C4-2B (cell line): ENCODE measurements around the gene KRTAP12-2.
"Not testable (repeated sequence)": the region's sequence is repeated elsewhere in the genome, so short reads cannot be mapped to it uniquely, and the experiment has no call there.

Experiments used
- H3K27ac ChIP-seq: fragments of 450-650 bp; 2 replicates; pipeline ENCODE4 v1.5.1; 2017
- ZFX ChIP-seq: fragments of 450-650 bp; IDR thresholded peaks from 2 replicates; pipeline ENCODE4 v1.6.1; 2017
- TF ChIP-seq, protein P1 (sequence below): fragments of 450-650 bp; conservative IDR thresholded peaks from 2 replicates; pipeline ENCODE4 v1.5.1; 2017; ENCODE audit warnings: mild to moderate bottlenecking

The KRTAP12-2 gene

DNA sequence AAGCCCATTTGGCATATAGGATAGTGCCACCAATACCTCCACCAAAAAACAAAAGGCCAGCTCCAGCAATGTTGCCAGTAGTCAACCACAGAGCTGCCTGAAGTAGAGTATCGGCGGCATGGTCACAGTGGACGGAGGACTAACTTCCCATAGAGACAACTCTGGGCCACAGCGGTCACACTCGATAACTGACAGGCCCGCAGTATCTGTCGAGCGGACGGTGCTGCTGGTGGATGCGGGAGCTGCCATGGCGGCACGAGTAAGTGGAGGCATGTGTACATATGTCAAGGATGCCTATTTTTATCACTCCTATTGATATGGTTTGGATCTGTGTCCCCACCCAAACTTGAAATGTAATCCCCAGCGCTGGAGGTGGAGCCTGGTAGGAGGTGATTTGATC is 11.2 kb upstream of the KRTAP12-2 start:
- TF ChIP-seq, protein P1, sequence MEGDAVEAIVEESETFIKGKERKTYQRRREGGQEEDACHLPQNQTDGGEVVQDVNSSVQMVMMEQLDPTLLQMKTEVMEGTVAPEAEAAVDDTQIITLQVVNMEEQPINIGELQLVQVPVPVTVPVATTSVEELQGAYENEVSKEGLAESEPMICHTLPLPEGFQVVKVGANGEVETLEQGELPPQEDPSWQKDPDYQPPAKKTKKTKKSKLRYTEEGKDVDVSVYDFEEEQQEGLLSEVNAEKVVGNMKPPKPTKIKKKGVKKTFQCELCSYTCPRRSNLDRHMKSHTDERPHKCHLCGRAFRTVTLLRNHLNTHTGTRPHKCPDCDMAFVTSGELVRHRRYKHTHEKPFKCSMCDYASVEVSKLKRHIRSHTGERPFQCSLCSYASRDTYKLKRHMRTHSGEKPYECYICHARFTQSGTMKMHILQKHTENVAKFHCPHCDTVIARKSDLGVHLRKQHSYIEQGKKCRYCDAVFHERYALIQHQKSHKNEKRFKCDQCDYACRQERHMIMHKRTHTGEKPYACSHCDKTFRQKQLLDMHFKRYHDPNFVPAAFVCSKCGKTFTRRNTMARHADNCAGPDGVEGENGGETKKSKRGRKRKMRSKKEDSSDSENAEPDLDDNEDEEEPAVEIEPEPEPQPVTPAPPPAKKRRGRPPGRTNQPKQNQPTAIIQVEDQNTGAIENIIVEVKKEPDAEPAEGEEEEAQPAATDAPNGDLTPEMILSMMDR = no peak
- no peak for TF ChIP-seq ZFX
- no peak overlapping the region for H3K27ac ChIP-seq

DNA sequence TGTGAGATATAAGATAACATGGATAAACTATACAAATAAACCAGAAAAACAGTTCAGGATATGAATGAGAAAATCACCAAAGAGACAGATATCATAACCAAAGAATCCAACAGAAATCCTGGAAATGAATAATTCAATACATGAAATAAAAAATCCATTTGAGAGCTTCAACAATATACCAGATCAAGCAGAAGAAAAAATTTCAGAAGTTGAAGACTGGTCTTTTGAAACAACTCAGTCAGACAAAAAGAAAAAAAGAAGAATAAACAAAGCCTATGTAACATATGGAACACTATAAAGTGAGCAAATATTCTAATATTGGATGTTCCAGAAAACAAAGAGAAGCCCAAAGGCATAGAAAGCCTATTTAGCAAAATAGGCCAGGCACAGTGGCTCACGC is 5.2 kb upstream of the KRTAP12-2 start:
- no peak for TF ChIP-seq ZFX
- TF ChIP-seq, protein P1 = no peak
- H3K27ac ChIP-seq = no peak overlapping the region

DNA sequence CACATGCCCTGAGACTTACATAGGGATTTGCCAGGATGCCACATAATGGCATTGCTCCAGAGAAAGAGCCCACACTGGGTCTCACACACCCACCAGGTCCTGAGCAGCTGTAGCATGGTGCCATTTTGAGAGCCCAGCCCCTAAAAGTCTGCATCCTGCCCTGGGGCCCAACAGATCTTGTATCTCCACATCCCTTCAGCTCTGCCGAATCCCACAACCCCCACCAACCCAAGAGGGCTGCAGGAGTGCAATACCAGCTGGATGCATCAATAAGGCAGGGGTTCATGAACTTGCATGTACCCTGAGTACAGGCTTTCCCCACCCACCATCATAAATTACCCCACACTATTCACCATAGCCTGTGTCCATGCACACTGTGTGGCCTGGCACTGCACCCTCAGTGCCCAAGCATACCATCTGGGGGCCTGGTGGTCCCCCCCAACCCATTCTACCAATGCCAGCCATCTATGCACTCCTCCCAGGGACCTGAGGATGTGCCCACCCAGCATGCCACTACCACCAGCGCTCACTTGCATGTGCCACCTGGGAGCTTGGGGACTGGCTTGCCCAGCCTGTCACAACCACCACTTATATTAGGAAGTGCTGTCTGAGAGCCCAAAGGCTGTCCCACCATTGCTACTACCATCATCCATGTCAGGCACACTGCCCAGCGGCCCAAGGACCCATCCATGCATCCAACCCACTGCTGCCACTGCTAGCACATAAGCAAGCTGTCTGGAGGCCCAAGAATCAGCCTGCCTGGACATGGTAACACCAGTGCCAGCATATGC is 4.1 kb upstream of the KRTAP12-2 start:
- no peak for TF ChIP-seq ZFX
- TF ChIP-seq, protein P1 = no peak
- H3K27ac ChIP-seq = no peak overlapping the region

DNA sequence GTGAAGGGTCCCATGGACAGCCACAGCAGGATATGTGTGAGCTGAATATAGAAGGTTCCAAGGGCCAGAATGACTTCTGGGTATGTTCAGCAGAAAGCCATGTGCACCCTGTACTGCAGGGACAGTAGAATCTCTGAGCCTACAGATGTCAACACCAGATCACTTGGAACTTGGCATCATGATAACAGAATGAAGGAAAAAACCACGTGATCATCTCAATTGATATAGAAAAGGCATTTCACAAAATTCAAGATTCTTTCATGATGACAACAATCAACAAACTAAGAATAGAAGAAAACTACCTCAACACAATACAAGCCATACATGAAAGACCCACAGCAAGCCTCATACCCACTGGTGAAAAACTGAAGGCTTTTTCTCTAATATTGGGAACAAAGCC is 885 bp upstream of the KRTAP12-2 start:
- TF ChIP-seq, protein P1 = no peak
- no peak for TF ChIP-seq ZFX
- no peak overlapping the region for H3K27ac ChIP-seq

DNA sequence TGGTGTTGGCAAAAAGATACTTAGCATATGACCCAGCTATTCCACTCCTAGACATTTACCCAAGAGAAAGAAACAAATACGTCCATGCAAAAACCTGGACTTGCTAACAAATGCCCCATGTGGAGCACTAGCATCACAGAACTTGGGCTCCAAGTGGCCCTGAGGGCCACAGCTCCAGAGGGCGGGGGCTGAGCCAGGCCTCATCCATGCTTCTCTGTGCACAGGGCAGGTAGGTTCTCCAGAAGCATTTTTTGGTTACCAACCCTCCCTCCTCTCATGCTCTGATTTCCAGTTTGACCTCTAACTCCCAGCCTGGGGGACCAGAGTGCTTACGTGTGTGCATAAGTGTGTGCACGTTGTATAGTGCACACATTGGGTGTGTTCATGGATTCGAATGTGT is 2.0 kb downstream of the KRTAP12-2 start:
- no peak for TF ChIP-seq ZFX
- TF ChIP-seq, protein P1 = no peak
- no peak overlapping the region for H3K27ac ChIP-seq

DNA sequence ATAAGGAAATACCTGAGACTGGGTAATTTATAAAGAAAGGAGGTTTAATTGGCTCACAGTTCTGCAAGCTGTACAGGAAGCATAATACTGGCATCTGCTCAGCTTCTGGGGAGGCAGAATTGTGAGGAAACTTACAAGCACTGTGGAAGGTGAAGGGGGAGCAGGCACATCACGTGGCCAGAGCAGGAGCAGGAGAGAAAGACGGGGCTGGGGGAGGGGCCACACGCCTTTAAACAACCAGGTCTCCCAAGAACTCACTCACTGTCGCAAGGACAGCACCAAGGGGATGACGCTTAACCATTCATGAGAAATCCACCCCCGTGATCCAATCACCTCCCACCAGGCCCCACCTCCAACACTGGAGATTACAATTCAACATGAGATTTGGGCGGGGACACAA is 5.2 kb downstream of the KRTAP12-2 start:
- not testable (repeated sequence) for H3K27ac ChIP-seq

DNA sequence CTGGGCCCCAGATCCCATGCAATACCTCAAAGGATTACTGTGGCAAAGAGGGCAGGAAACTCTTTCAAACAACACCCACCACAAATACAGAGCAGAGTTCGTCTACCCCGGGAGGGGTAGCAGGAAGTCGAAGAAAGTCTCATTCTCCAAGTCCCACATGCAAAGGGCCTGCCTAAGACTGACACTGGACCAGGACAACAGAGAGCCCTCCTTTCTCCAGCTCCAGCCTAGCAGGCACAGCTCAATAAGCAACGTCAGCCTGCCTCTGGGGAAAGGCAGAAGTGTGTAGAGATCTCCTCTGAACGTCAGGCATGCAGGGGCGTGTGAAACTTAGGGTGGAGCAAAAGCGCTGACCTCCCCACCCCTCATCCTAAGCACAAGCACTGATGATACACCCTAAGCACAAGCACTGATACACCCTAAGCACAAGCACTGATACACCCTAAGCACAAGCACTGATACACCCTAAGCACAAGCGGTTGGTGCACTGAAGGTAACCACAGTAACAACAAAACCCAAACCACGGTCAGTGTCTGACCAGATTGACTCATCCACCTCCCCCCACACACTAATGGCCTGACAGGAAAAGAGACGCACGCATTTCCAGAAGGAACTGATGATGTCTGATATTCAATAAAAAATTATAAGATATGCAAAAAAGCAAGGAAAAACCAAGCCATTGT is 7.7 kb downstream of the KRTAP12-2 start:
- H3K27ac ChIP-seq = no peak overlapping the region
- TF ChIP-seq, protein P1 = no peak
- TF ChIP-seq ZFX = no peak
